H9 (cell line): ENCODE data around the gene TPM4. TPM values are rescaled to one million over a fixed set of nuclear protein-coding genes. Genes with fewer than 3 reads are reported as not detected.

Experiments used
- DNase-seq: peaks from one replicate; pipeline ENCODE4 v3.0.0-alpha.2; 2017
- H2AFZ ChIP-seq: one replicate; pipeline ENCODE4 v1.6.1; 2013; ENCODE audit warnings: mild to moderate bottlenecking, low read length, control low read depth, moderate library complexity
- H2AK5ac ChIP-seq: 2 replicates; pipeline ENCODE4 v1.6.1; 2013; ENCODE audit warnings: low read length, control low read depth, mixed read lengths; ENCODE audit not compliant: insufficient read length
- H2BK120ac ChIP-seq: one replicate; pipeline ENCODE4 v1.6.1; 2013; ENCODE audit warnings: low read depth, mild to moderate bottlenecking, low read length, control low read depth, inconsistent platforms; ENCODE audit not compliant: poor library complexity, severe bottlenecking
- H2BK12ac ChIP-seq: 2 replicates; pipeline ENCODE4 v1.6.1; 2013; ENCODE audit warnings: low read length, control low read depth, mixed read lengths, low read depth; ENCODE audit not compliant: insufficient read length
- H2BK15ac ChIP-seq: 2 replicates; pipeline ENCODE4 v1.6.1; 2013; ENCODE audit warnings: low read depth, low read length, control low read depth
- H2BK20ac ChIP-seq: one replicate; pipeline ENCODE4 v1.6.1; 2013; ENCODE audit warnings: low read depth, mild to moderate bottlenecking, low read length, control low read depth, inconsistent platforms; ENCODE audit not compliant: poor library complexity, severe bottlenecking
- H2BK5ac ChIP-seq: 2 replicates; pipeline ENCODE4 v1.6.1; 2013; ENCODE audit warnings: low read length, control low read depth, mixed read lengths; ENCODE audit not compliant: insufficient read length
- H3K14ac ChIP-seq: 2 replicates; pipeline ENCODE4 v1.6.1; 2013; ENCODE audit warnings: low read length, control low read depth; ENCODE audit not compliant: insufficient read depth
- H3K18ac ChIP-seq: 2 replicates; pipeline ENCODE4 v1.6.1; 2013; ENCODE audit warnings: low read depth, mild to moderate bottlenecking, mixed read lengths, low read length, control low read depth; ENCODE audit not compliant: insufficient read length
- H3K23ac ChIP-seq: 2 replicates; pipeline ENCODE4 v1.6.1; 2013; ENCODE audit warnings: low read length, control low read depth, mixed read lengths, low read depth; ENCODE audit not compliant: insufficient read length
- H3K23me2 ChIP-seq: 2 replicates; pipeline ENCODE4 v1.6.1; 2013; ENCODE audit warnings: low read depth, mild to moderate bottlenecking, mixed read lengths, low read length, control low read depth; ENCODE audit not compliant: insufficient read length, poor library complexity, severe bottlenecking
- H3K27ac ChIP-seq: 2 replicates; pipeline ENCODE4 v1.5.1; 2013; ENCODE audit warnings: low read length, control low read depth, mixed read lengths, low read depth; ENCODE audit not compliant: insufficient read length
- H3K27me3 ChIP-seq: 2 replicates; pipeline ENCODE4 v1.6.1; 2013; ENCODE audit warnings: low read length, control low read depth, inconsistent platforms; ENCODE audit not compliant: insufficient read depth
- H3K4ac ChIP-seq: 2 replicates; pipeline ENCODE4 v1.6.1; 2013; ENCODE audit warnings: low read depth, mild to moderate bottlenecking, control low read depth, inconsistent platforms, low read length, moderate library complexity
- H3K4me1 ChIP-seq: 2 replicates; pipeline ENCODE4 v1.6.1; 2013; ENCODE audit warnings: low read length, control low read depth, inconsistent platforms; ENCODE audit not compliant: insufficient read depth
- H3K4me2 ChIP-seq: 2 replicates; pipeline ENCODE4 v1.6.1; 2013; ENCODE audit warnings: low read length, control low read depth, mixed read lengths; ENCODE audit not compliant: insufficient read length, insufficient read depth
- H3K56ac ChIP-seq: 2 replicates; pipeline ENCODE4 v1.6.1; 2013; ENCODE audit warnings: low read depth, mild to moderate bottlenecking, mixed read lengths, low read length, control low read depth; ENCODE audit not compliant: insufficient read length
- H3K79me1 ChIP-seq: 2 replicates; pipeline ENCODE4 v1.6.1; 2013; ENCODE audit warnings: low read depth, mild to moderate bottlenecking, moderate library complexity, low read length, control low read depth, inconsistent platforms; ENCODE audit not compliant: insufficient read depth, poor library complexity, severe bottlenecking
- H3K79me2 ChIP-seq: 2 replicates; pipeline ENCODE4 v1.6.1; 2013; ENCODE audit warnings: low read length, control low read depth, inconsistent platforms; ENCODE audit not compliant: insufficient read depth
- H3K9ac ChIP-seq: 2 replicates; pipeline ENCODE4 v1.6.1; 2013; ENCODE audit warnings: low read length, control low read depth, mixed read lengths; ENCODE audit not compliant: insufficient read length; ENCODE audit errors: extremely low read depth
- H3K9me3 ChIP-seq: one replicate; pipeline ENCODE4 v1.6.1; 2013; ENCODE audit warnings: low read depth, low read length, inconsistent platforms; ENCODE audit not compliant: control insufficient read depth
- H3T11ph ChIP-seq: one replicate; pipeline ENCODE4 v1.6.1; 2013; ENCODE audit warnings: mild to moderate bottlenecking, low read length, control low read depth, inconsistent platforms
- H4K20me1 ChIP-seq: one replicate; pipeline ENCODE4 v1.6.1; 2013; ENCODE audit not compliant: control insufficient read depth, insufficient read length, insufficient read depth
- H4K5ac ChIP-seq: 2 replicates; pipeline ENCODE4 v1.6.1; 2013; ENCODE audit warnings: low read depth, mild to moderate bottlenecking, mixed read lengths, low read length, control low read depth; ENCODE audit not compliant: insufficient read length
- H4K8ac ChIP-seq: replicated peaks from 2 replicates; pipeline ENCODE4 v1.6.1; 2013; ENCODE audit warnings: low read length, control low read depth, mixed read lengths, low read depth; ENCODE audit not compliant: insufficient read length
- H4K91ac ChIP-seq: 2 replicates; pipeline ENCODE4 v1.6.1; 2013; ENCODE audit warnings: low read depth, mild to moderate bottlenecking, moderate library complexity, mixed read lengths, low read length, control low read depth; ENCODE audit not compliant: insufficient read length
- H3K27ac Mint-ChIP-seq, 3 experiments: 2 replicates in 2 of 3; 3 replicates in 1 of 3; pipeline ENCODE4 v1.8.0; 2020 to 2021; ENCODE audit warnings: mixed read lengths in 3 of 3, mild to moderate bottlenecking in 1 of 3, moderate library complexity in 1 of 3
- H3K27me3 Mint-ChIP-seq: 2 replicates; pipeline ENCODE4 v1.8.0; 2021; ENCODE audit warnings: low read depth, mild to moderate bottlenecking, moderate library complexity, mixed read lengths
- H3K36me3 Mint-ChIP-seq, 3 experiments: 2 replicates in 2 of 3; 3 replicates in 1 of 3; pipeline ENCODE4 v1.8.0; 2020 to 2021; ENCODE audit warnings: low read depth in 3 of 3, mixed read lengths in 3 of 3; ENCODE audit not compliant: insufficient read depth in 1 of 3
- H3K4me1 Mint-ChIP-seq, 2 experiments: 2 replicates each; pipeline ENCODE4 v1.8.0; 2020; ENCODE audit warnings: mixed read lengths in 2 of 2
- H3K4me3 Mint-ChIP-seq, 2 experiments: 2 replicates in 1 of 2; 3 replicates in 1 of 2; pipeline ENCODE4 v1.8.0; 2020 to 2021; ENCODE audit warnings: mild to moderate bottlenecking in 2 of 2, mixed read lengths in 2 of 2, moderate library complexity in 1 of 2
- H3K9me3 Mint-ChIP-seq, 2 experiments: 2 replicates in 1 of 2; 3 replicates in 1 of 2; pipeline ENCODE4 v1.8.0; 2020; ENCODE audit warnings: mild to moderate bottlenecking in 2 of 2, mixed read lengths in 2 of 2, moderate library complexity in 1 of 2
- CTCF ChIP-seq: fragments of 200-600 bp; sonication (generic); conservative IDR thresholded peaks from 3 replicates; pipeline ENCODE4 v1.8.0; 2021; ENCODE audit warnings: antibody characterized with exemption, mild to moderate bottlenecking
- WGBS: extraction: QIAGEN DNeasy Blood & Tissue Kit; methylation state at CpG from one replicate; pipeline ENCODE4 v1.1.7; 2013; ENCODE audit warnings: missing lambda C conversion rate, low lambda C conversion rate, mixed read lengths; ENCODE audit not compliant: insufficient read length; ENCODE audit errors: extremely low coverage; 5-methylcytosine and 5-hydroxymethylcytosine counted together
- total RNA-seq: library from RNA; stranded (reverse); gene quantifications from 2 replicates; pipeline ENCODE4 v1.2.1, GENCODE V29; 2021

Gene TPM4
- total RNA-seq, 1 experiment from 2014 or later = 431 TPM

DNA sequence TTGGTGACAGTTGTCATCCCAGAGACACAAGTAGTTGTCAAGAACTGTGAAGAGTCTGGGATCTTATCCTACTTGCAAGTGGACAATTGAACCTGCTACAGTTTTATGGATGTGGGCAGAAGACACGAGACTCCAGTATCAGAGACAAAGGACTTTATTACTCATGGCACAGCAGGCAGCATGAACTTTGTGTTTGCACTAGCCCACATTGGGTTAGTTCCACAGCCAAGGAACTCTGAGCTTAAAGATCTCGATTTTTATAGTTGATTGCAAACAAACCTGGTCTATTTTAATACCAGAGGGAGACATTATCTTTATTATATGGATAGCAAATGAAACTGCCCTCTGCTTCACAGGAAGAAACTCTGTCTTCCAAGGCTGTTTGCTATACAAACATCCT, 16.0 kb upstream of the TPM4 start:
- Histone ChIP-seq H2AK5ac (no peak overlapping the region), H3K56ac (no peak overlapping the region)
- no CpG with 5 or more reads among the region's 2 CpGs for WGBS

More for the DNA sequence above, 16.0 kb upstream of the TPM4 start:
- TF ChIP-seq CTCF = no peak
- Histone ChIP-seq H2BK20ac (no peak overlapping the region), H2BK5ac (no peak overlapping the region), H3K4ac (no peak overlapping the region), H3K27ac (no peak overlapping the region), H3K4me2 (no peak overlapping the region), H2AFZ (no peak overlapping the region), H3K79me1 (no peaks in the 10 kb centered on the region), H4K5ac (no peak overlapping the region), H3K9me3 (no peaks in the 10 kb centered on the region), H2BK15ac (no peak overlapping the region), H3K9ac (no peak overlapping the region), H3K23ac (no peak overlapping the region), H3K23me2 (no peaks in the 10 kb centered on the region), H4K91ac (no peak overlapping the region), H3K18ac (no peak overlapping the region), H3K79me2 (no peaks in the 10 kb centered on the region), H3K14ac (no peak overlapping the region), H3K4me1 (peaks cover under 1% of the 10 kb centered on the region; the same call in 1 of the 2 replicates), H2BK120ac (no peak overlapping the region), H4K8ac (no peak overlapping the region), H4K20me1 (no peaks in the 10 kb centered on the region), H3T11ph (no peak overlapping the region), H2BK12ac (no peak overlapping the region), H3K27me3 (no peaks in the 10 kb centered on the region)
- DNase-seq = no peak
- Mint-ChIP-seq H3K27me3 (peaks cover 5% of the 10 kb centered on the region), H3K36me3 (no peaks in the 10 kb centered on the region; a peak in 1 of 7 replicates), H3K4me1 (peaks cover 2 to 4% of the 10 kb centered on the region in 2 experiments; a peak in 2 of 4 replicates), H3K27ac (no peak overlapping the region), H3K4me3 (no peak overlapping the region), H3K9me3 (peaks cover 39 to 40% of the 10 kb centered on the region in 2 experiments)
